ENCODE measurements around the gene BAX. TPM values are rescaled to one million over a fixed set of nuclear protein-coding genes. Genes with fewer than 3 reads are reported as not detected.

The BAX gene
- total and polyA plus RNA-seq, 2 of the 13 experiments (the other 11 are each of a cell fraction or from before 2014, with no cell fraction given) = 139 to 176 TPM

DNA sequence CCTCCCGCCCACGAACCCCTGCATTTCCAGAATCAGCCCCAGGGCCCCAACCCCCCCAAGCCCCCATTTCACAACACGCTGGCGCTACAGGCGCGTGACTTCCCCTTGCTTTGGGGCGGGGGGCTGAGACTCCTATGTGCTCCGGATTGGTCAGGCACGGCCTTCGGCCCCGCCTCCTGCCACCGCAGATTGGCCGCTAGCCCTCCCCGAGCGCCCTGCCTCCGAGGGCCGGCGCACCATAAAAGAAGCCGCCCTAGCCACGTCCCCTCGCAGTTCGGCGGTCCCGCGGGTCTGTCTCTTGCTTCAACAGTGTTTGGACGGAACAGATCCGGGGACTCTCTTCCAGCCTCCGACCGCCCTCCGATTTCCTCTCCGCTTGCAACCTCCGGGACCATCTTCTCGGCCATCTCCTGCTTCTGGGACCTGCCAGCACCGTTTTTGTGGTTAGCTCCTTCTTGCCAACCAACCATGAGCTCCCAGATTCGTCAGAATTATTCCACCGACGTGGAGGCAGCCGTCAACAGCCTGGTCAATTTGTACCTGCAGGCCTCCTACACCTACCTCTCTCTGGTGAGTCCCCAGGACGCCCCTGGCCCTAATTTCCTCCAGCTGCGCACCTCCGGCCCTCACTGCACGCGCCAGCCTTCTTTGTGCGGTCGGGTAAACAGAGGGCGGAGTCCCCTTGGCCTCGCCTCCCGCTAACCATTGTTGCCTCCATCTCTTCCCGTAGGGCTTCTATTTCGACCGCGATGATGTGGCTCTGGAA is 10.5 kb downstream of the BAX start, which contains the start of gene FTL (continued):
- TF ChIP-seq ZKSCAN5 (CRISPR knock-in tag; IDR thresholded peaks at IDR 0.05) (no peak), XBP1 (CRISPR knock-in tag; IDR thresholded peaks at IDR 0.05) (0 out of 2 replicates have a peak, but pooled peaks have one; percentile 94), MXI1 (IDR thresholded peaks at IDR 0.05; ENCODE audit: borderline replicate concordance, low read depth, low read length) (peak; percentile 52; the same call in 1 of the 3 replicates), ZNF383 (CRISPR knock-in tag; IDR thresholded peaks at IDR 0.05; ENCODE audit: borderline replicate concordance) (no peak), ESRRA (CRISPR knock-in tag; IDR thresholded peaks at IDR 0.05; ENCODE audit: low read depth) (peak; percentile 63; the same call in 1 of the 2 replicates), MAX (IDR thresholded peaks at IDR 0.05) (peak; percentile 70), RBAK (CRISPR knock-in tag; IDR thresholded peaks at IDR 0.05) (no peak), AGO1 (IDR thresholded peaks at IDR 0.05; ENCODE audit: low read depth, low read length, poor library complexity, severe bottlenecking) (peak; percentile 84), RAD51 (IDR thresholded peaks at IDR 0.05; ENCODE audit: borderline replicate concordance) (no peak), SRF (IDR thresholded peaks at IDR 0.05; ENCODE audit: low read depth, low read length) (no peak), GATAD2A (CRISPR knock-in tag; IDR thresholded peaks at IDR 0.05) (peak; percentile 54), NBN (conservative IDR thresholded peaks at IDR 0.05) (no peak), ZNF646 (CRISPR knock-in tag; IDR thresholded peaks at IDR 0.05) (no peak), SNAPC2 (CRISPR knock-in tag; IDR thresholded peaks at IDR 0.05) (no peak), ZBTB7A (CRISPR knock-in tag; IDR thresholded peaks at IDR 0.05) (0 out of 2 replicates have a peak, but pooled peaks have one; percentile 57), MYPOP (CRISPR knock-in tag; IDR thresholded peaks at IDR 0.05) (peak; percentile 79; the same call in 1 of the 2 replicates), FOXA1 (IDR thresholded peaks at IDR 0.05) (no peak), FOXA1 (CRISPR knock-in tag; IDR thresholded peaks at IDR 0.05) (peak; percentile 20; the same call in 1 of the 2 replicates), ATAD3A (CRISPR knock-in tag; IDR thresholded peaks at IDR 0.05) (no peak)
- TF ChIP-seq, protein P1, sequence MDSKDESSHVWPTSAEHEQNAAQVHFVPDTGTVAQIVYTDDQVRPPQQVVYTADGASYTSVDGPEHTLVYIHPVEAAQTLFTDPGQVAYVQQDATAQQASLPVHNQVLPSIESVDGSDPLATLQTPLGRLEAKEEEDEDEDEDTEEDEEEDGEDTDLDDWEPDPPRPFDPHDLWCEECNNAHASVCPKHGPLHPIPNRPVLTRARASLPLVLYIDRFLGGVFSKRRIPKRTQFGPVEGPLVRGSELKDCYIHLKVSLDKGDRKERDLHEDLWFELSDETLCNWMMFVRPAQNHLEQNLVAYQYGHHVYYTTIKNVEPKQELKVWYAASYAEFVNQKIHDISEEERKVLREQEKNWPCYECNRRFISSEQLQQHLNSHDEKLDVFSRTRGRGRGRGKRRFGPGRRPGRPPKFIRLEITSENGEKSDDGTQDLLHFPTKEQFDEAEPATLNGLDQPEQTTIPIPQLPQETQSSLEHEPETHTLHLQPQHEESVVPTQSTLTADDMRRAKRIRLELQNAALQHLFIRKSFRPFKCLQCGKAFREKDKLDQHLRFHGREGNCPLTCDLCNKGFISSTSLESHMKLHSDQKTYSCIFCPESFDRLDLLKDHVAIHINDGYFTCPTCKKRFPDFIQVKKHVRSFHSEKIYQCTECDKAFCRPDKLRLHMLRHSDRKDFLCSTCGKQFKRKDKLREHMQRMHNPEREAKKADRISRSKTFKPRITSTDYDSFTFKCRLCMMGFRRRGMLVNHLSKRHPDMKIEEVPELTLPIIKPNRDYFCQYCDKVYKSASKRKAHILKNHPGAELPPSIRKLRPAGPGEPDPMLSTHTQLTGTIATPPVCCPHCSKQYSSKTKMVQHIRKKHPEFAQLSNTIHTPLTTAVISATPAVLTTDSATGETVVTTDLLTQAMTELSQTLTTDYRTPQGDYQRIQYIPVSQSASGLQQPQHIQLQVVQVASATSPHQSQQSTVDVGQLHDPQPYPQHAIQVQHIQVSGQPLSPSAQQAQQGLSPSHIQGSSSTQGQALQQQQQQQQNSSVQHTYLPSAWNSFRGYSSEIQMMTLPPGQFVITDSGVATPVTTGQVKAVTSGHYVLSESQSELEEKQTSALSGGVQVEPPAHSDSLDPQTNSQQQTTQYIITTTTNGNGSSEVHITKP (CRISPR knock-in tag; IDR thresholded peaks at IDR 0.05; ENCODE audit: low read depth) = no peak; the same call in 1 of the 2 replicates
